Natural killer cell treated with Interleukin-12 subunit alpha and Interleukin-12 subunit beta and Interleukin-15 and Interleukin-18, amount 100 ng/mL, for 72 hours (primary cell): Measurements from ENCODE around the gene CDKN3. TPM values are rescaled to one million over a fixed set of nuclear protein-coding genes. Genes with fewer than 3 reads are reported as not detected.

ENCODE experiments used
- ATAC-seq, 2 donors: fragments of 150-1000 bp; cut with Tn5 transposase in 1 of 2; sonication (Bioruptor Pico), chemical (Tn5 transposase) in 1 of 2; 2 replicates each; pipeline ENCODE4 v1.10.0; 2021
- DNase-seq: peaks from one replicate; pipeline ENCODE4 v3.0.0; 2022; ENCODE audit warnings: low spot score
- H3K27ac Mint-ChIP-seq, 2 donors: 1 replicate in 1 of 2; 2 replicates in 1 of 2; pipeline ENCODE4 v1.8.0; 2022; ENCODE audit warnings: mixed read lengths in 2 of 2, mild to moderate bottlenecking in 1 of 2, moderate library complexity in 1 of 2
- H3K27me3 Mint-ChIP-seq, 2 donors: 1 replicate in 1 of 2; 2 replicates in 1 of 2; pipeline ENCODE4 v1.8.0; 2022; ENCODE audit warnings: mixed read lengths in 2 of 2
- H3K36me3 Mint-ChIP-seq: one replicate; pipeline ENCODE4 v1.8.0; 2022; ENCODE audit warnings: mixed read lengths
- H3K4me1 Mint-ChIP-seq, 2 donors: 1 replicate in 1 of 2; 2 replicates in 1 of 2; pipeline ENCODE4 v1.8.0; 2022; ENCODE audit warnings: low read depth in 2 of 2, mixed read lengths in 2 of 2, mild to moderate bottlenecking in 1 of 2
- H3K4me3 Mint-ChIP-seq: one replicate; pipeline ENCODE4 v1.8.0; 2022; ENCODE audit warnings: mixed read lengths
- H3K9me3 Mint-ChIP-seq: 2 replicates; pipeline ENCODE4 v1.8.0; 2022; ENCODE audit warnings: mixed read lengths
- total RNA-seq, 2 donors: library from RNA; stranded (reverse); gene quantifications; one replicate each; pipeline ENCODE4 v1.2.3, GENCODE V29; 2022

Gene CDKN3
- 10 to 100 TPM; 31.1 to 38.4 TPM for total RNA-seq

- Mint-ChIP-seq H3K4me3 (peak within 1 kb of the TSS; percentile 80), H3K27me3 (peaks cover 0 to 2% of the 10 kb centered on the region in 2 donors), H3K27ac (peak within 1 kb of the TSS; percentile 67 to 82), H3K9me3 (no peaks in the 10 kb centered on the region), H3K36me3 (no peaks in the 10 kb centered on the region), H3K4me1 (peaks cover 7 to 16% of the 10 kb centered on the region in 2 donors)
- peak; percentile 97 for ATAC-seq
- DNase-seq: peak; percentile 98
These were observed at the start of gene CDKN3 for GRCh38 chr14:54396493-54397335. TSS of gene CDKN3 (plus strand) at chr14:54397007. CDS start at chr14:54397069, 62 bp downstream.

- ATAC-seq (no peak), DNase-seq (no peak)
- no peak overlapping the region for H3K27ac Mint-ChIP-seq
- no peaks in the 10 kb centered on the region for H3K36me3 Mint-ChIP-seq
- H3K27me3 Mint-ChIP-seq: peaks cover 15 to 24% of the 10 kb centered on the region in 2 donors
- no peak overlapping the region for H3K4me3 Mint-ChIP-seq
- H3K4me1 Mint-ChIP-seq: no peaks in the 10 kb centered on the region
- no peaks in the 10 kb centered on the region for H3K9me3 Mint-ChIP-seq
These were observed 49.8 kb upstream of the CDKN3 start for GRCh38 chr14:54347044-54347443.

- H3K36me3 Mint-ChIP-seq: no peaks in the 10 kb centered on the region
- H3K27me3 Mint-ChIP-seq: peaks cover 15 to 24% of the 10 kb centered on the region in 2 donors
- H3K9me3 Mint-ChIP-seq: no peaks in the 10 kb centered on the region
- no peak overlapping the region for H3K4me3 Mint-ChIP-seq
- no peaks in the 10 kb centered on the region for H3K4me1 Mint-ChIP-seq
- no peak overlapping the region for H3K27ac Mint-ChIP-seq
- no peak for DNase-seq
- no peak for ATAC-seq
These were observed 48.7 kb upstream of the CDKN3 start for GRCh38 chr14:54348001-54348611.

GRCh38 chr14:54348923-54349620 is 47.7 kb upstream of the CDKN3 start:
- no peak for ATAC-seq
- Mint-ChIP-seq H3K4me1 (no peaks in the 10 kb centered on the region), H3K27ac (no peak overlapping the region), H3K27me3 (peaks cover 18 to 24% of the 10 kb centered on the region in 2 donors), H3K9me3 (no peaks in the 10 kb centered on the region), H3K36me3 (no peaks in the 10 kb centered on the region), H3K4me3 (no peak overlapping the region)
- no peak for DNase-seq

- H3K36me3 Mint-ChIP-seq: no peaks in the 10 kb centered on the region
- DNase-seq (no peak), ATAC-seq (no peak)
- no peaks in the 10 kb centered on the region for H3K4me1 Mint-ChIP-seq
- H3K9me3 Mint-ChIP-seq: no peaks in the 10 kb centered on the region
- H3K27me3 Mint-ChIP-seq: peaks cover 22 to 29% of the 10 kb centered on the region in 2 donors
- H3K27ac Mint-ChIP-seq: no peak overlapping the region
- no peak overlapping the region for H3K4me3 Mint-ChIP-seq
These were observed 47.1 kb upstream of the CDKN3 start for GRCh38 chr14:54349713-54350112.

- no peak for ATAC-seq
- H3K9me3 Mint-ChIP-seq: no peaks in the 10 kb centered on the region
- DNase-seq: no peak
- H3K27ac Mint-ChIP-seq: no peak overlapping the region
- H3K4me3 Mint-ChIP-seq: no peak overlapping the region
- no peaks in the 10 kb centered on the region for H3K36me3 Mint-ChIP-seq
- H3K27me3 Mint-ChIP-seq: peaks cover 23 to 34% of the 10 kb centered on the region in 2 donors
- H3K4me1 Mint-ChIP-seq: no peaks in the 10 kb centered on the region
These were observed 46.6 kb upstream of the CDKN3 start for GRCh38 chr14:54350203-54350602.

GRCh38 chr14:54353266-54353665 is 43.5 kb upstream of the CDKN3 start:
- no peak overlapping the region for H3K27ac Mint-ChIP-seq
- no peak overlapping the region for H3K4me3 Mint-ChIP-seq
- DNase-seq (no peak), ATAC-seq (no peak)
- peaks cover 23 to 47% of the 10 kb centered on the region in 2 donors for H3K27me3 Mint-ChIP-seq
- H3K4me1 Mint-ChIP-seq: no peaks in the 10 kb centered on the region
- H3K36me3 Mint-ChIP-seq: no peaks in the 10 kb centered on the region
- no peaks in the 10 kb centered on the region for H3K9me3 Mint-ChIP-seq

GRCh38 chr14:54353694-54354093 is 43.1 kb upstream of the CDKN3 start:
- ATAC-seq (no peak), DNase-seq (no peak)
- H3K4me3 Mint-ChIP-seq: no peak overlapping the region
- H3K36me3 Mint-ChIP-seq: no peaks in the 10 kb centered on the region
- peaks cover 20 to 47% of the 10 kb centered on the region in 2 donors for H3K27me3 Mint-ChIP-seq
- H3K27ac Mint-ChIP-seq: no peak overlapping the region
- H3K4me1 Mint-ChIP-seq: no peaks in the 10 kb centered on the region
- H3K9me3 Mint-ChIP-seq: no peaks in the 10 kb centered on the region

GRCh38 chr14:54354096-54354495 is 42.7 kb upstream of the CDKN3 start:
- no peaks in the 10 kb centered on the region for H3K4me1 Mint-ChIP-seq
- ATAC-seq: no peak
- peaks cover 20 to 49% of the 10 kb centered on the region in 2 donors for H3K27me3 Mint-ChIP-seq
- DNase-seq: no peak
- no peak overlapping the region for H3K4me3 Mint-ChIP-seq
- H3K9me3 Mint-ChIP-seq: no peaks in the 10 kb centered on the region
- H3K36me3 Mint-ChIP-seq: no peaks in the 10 kb centered on the region
- H3K27ac Mint-ChIP-seq: no peak overlapping the region

GRCh38 chr14:54354968-54355641 is 41.7 kb upstream of the CDKN3 start:
- no peak overlapping the region for H3K27ac Mint-ChIP-seq
- peaks cover 21 to 52% of the 10 kb centered on the region in 2 donors for H3K27me3 Mint-ChIP-seq
- H3K4me1 Mint-ChIP-seq: no peaks in the 10 kb centered on the region
- no peaks in the 10 kb centered on the region for H3K36me3 Mint-ChIP-seq
- ATAC-seq: no peak
- no peak overlapping the region for H3K4me3 Mint-ChIP-seq
- no peaks in the 10 kb centered on the region for H3K9me3 Mint-ChIP-seq
- no peak for DNase-seq

GRCh38 chr14:54355698-54356097 is 41.1 kb upstream of the CDKN3 start:
- DNase-seq: no peak
- Mint-ChIP-seq H3K4me3 (no peak overlapping the region), H3K27me3 (peaks cover 22 to 52% of the 10 kb centered on the region in 2 donors), H3K36me3 (no peaks in the 10 kb centered on the region), H3K9me3 (no peaks in the 10 kb centered on the region), H3K27ac (no peak overlapping the region), H3K4me1 (no peaks in the 10 kb centered on the region)
- ATAC-seq: no peak

GRCh38 chr14:54356172-54356571 is 40.6 kb upstream of the CDKN3 start:
- Mint-ChIP-seq H3K27me3 (peaks cover 21 to 52% of the 10 kb centered on the region in 2 donors), H3K4me3 (no peak overlapping the region), H3K4me1 (no peaks in the 10 kb centered on the region), H3K9me3 (no peaks in the 10 kb centered on the region), H3K36me3 (no peaks in the 10 kb centered on the region), H3K27ac (no peak overlapping the region)
- ATAC-seq (no peak), DNase-seq (no peak)

GRCh38 chr14:54360667-54361066 is 36.1 kb upstream of the CDKN3 start:
- no peaks in the 10 kb centered on the region for H3K36me3 Mint-ChIP-seq
- no peak for DNase-seq
- H3K9me3 Mint-ChIP-seq: no peaks in the 10 kb centered on the region
- no peak overlapping the region for H3K27ac Mint-ChIP-seq
- H3K4me3 Mint-ChIP-seq: no peak overlapping the region
- H3K27me3 Mint-ChIP-seq: peaks cover 21 to 61% of the 10 kb centered on the region in 2 donors
- H3K4me1 Mint-ChIP-seq: no peaks in the 10 kb centered on the region
- peak in 1 of 2 donors; percentile 15 for ATAC-seq
